ENCODE results near the gene AKIP1.
"Not testable (repeated sequence)": the region's sequence is repeated elsewhere in the genome, so short reads cannot be mapped to it uniquely, and the experiment has no call there.

The AKIP1 gene

GRCh38 chr11:8870411-8871170 is 40.4 kb upstream of the AKIP1 start:
- peak; percentile 77 for DNase-seq
- H3K4me1 Mint-ChIP-seq: peaks cover 43% of the 10 kb centered on the region
- H3K9me3 Mint-ChIP-seq: peaks cover 3% of the 10 kb centered on the region

GRCh38 chr11:8871171-8871775 is 39.7 kb upstream of the AKIP1 start:
- peak; percentile 71 for DNase-seq
- Mint-ChIP-seq H3K9me3 (peaks cover under 1% of the 10 kb centered on the region), H3K36me3 (ENCODE audit: low read depth) (peaks cover 5% of the 10 kb centered on the region), H3K4me1 (peaks cover 43% of the 10 kb centered on the region), H3K27me3 (ENCODE audit: low read depth, poor library complexity) (peaks cover 5% of the 10 kb centered on the region), H3K27ac (peak overlapping the region; percentile 95), H3K4me3 (peak overlapping the region; percentile 83)
- no peak for TF ChIP-seq CTCF (IDR thresholded peaks at IDR 0.05)

More at GRCh38 chr11:8870411-8871170, 40.4 kb upstream of the AKIP1 start:
- H3K36me3 Mint-ChIP-seq (ENCODE audit: low read depth): peaks cover 7% of the 10 kb centered on the region
- TF ChIP-seq CTCF (IDR thresholded peaks at IDR 0.05): no peak
- peak overlapping the region; percentile 88 for H3K27ac Mint-ChIP-seq
- H3K27me3 Mint-ChIP-seq (ENCODE audit: low read depth, poor library complexity): peaks cover 5% of the 10 kb centered on the region
- H3K4me3 Mint-ChIP-seq: peak overlapping the region; percentile 92

- peak overlapping the region; percentile 95 for H3K27ac Mint-ChIP-seq
- peak overlapping the region; percentile 83 for H3K4me3 Mint-ChIP-seq
- DNase-seq: no peak
- H3K9me3 Mint-ChIP-seq: no peaks in the 10 kb centered on the region
- peaks cover 5% of the 10 kb centered on the region for H3K27me3 Mint-ChIP-seq (ENCODE audit: low read depth, poor library complexity)
- H3K36me3 Mint-ChIP-seq (ENCODE audit: low read depth): no peaks in the 10 kb centered on the region
- peaks cover 40% of the 10 kb centered on the region for H3K4me1 Mint-ChIP-seq
- no peak for TF ChIP-seq CTCF (IDR thresholded peaks at IDR 0.05)
Observed at GRCh38 chr11:8871962-8872361, 39.0 kb upstream of the AKIP1 start.

GRCh38 chr11:8873741-8874405 is 37.1 kb upstream of the AKIP1 start:
- no peak for DNase-seq
- peaks cover 5% of the 10 kb centered on the region for H3K9me3 Mint-ChIP-seq
- H3K36me3 Mint-ChIP-seq (ENCODE audit: low read depth): no peaks in the 10 kb centered on the region
- H3K4me3 Mint-ChIP-seq: no peak overlapping the region
- peaks cover 25% of the 10 kb centered on the region for H3K4me1 Mint-ChIP-seq
- no peak for TF ChIP-seq CTCF (IDR thresholded peaks at IDR 0.05)
- peaks cover 9% of the 10 kb centered on the region for H3K27me3 Mint-ChIP-seq (ENCODE audit: low read depth, poor library complexity)
- H3K27ac Mint-ChIP-seq: no peak overlapping the region

- Mint-ChIP-seq H3K27ac (no peak overlapping the region), H3K9me3 (peaks cover 5% of the 10 kb centered on the region), H3K4me3 (no peak overlapping the region), H3K36me3 (ENCODE audit: low read depth) (no peaks in the 10 kb centered on the region), H3K4me1 (no peaks in the 10 kb centered on the region), H3K27me3 (ENCODE audit: low read depth, poor library complexity) (peaks cover 12% of the 10 kb centered on the region)
- TF ChIP-seq CTCF (IDR thresholded peaks at IDR 0.05): no peak
- DNase-seq: no peak
Observed at GRCh38 chr11:8878771-8879170, 32.2 kb upstream of the AKIP1 start.

GRCh38 chr11:8881585-8881984 is 29.4 kb upstream of the AKIP1 start:
- H3K4me1 Mint-ChIP-seq: not testable (repeated sequence)

More at GRCh38 chr11:8881585-8881984, 29.4 kb upstream of the AKIP1 start:
- not testable (repeated sequence) for H3K9me3 Mint-ChIP-seq; H3K36me3 Mint-ChIP-seq (ENCODE audit: low read depth); H3K27ac Mint-ChIP-seq; DNase-seq; H3K4me3 Mint-ChIP-seq; H3K27me3 Mint-ChIP-seq (ENCODE audit: low read depth, poor library complexity)

Measured in nephron progenitor cell (in vitro differentiated cells).